ENCODE data around the gene IER5. TPM values are rescaled to one million over a fixed set of nuclear protein-coding genes. Genes with fewer than 3 reads are reported as not detected.
A peak's percentile ranks its signal among the peaks of the same experiment; 100 is the strongest.

The IER5 gene
- total and polyA plus RNA-seq, 9 of the 15 experiments (the other 6 are each of a cell fraction or from before 2014, with no cell fraction given), result 2.4 to 32.1 (median 12.0) TPM

- TF ChIP-seq ARID3B (CRISPR knock-in tag; IDR thresholded peaks at IDR 0.05; ENCODE audit: borderline replicate concordance) (no peak), RFX5 (IDR thresholded peaks at IDR 0.05; ENCODE audit: low read depth, low read length) (no peak), MYBL2 (IDR thresholded peaks at IDR 0.05; ENCODE audit: low read depth) (no peak), MYBL2 (CRISPR knock-in tag; IDR thresholded peaks at IDR 0.05; ENCODE audit: borderline replicate concordance) (no peak), SP1 (CRISPR knock-in tag; IDR thresholded peaks at IDR 0.05) (no peak), ZNF3 (CRISPR knock-in tag; IDR thresholded peaks at IDR 0.05) (no peak), ZNF561 (CRISPR knock-in tag; conservative IDR thresholded peaks at IDR 0.05) (no peak), ZNF41 (CRISPR knock-in tag; conservative IDR thresholded peaks at IDR 0.05) (no peak), ZNF124 (CRISPR knock-in tag; IDR thresholded peaks at IDR 0.05) (no peak), RCOR1 (IDR thresholded peaks at IDR 0.05; ENCODE audit: borderline replicate concordance in 1 of 2, low read depth in 2 of 2, low read length in 2 of 2) (no peak; a peak in 1 of 4 replicates)
- TF ChIP-seq, protein P1, sequence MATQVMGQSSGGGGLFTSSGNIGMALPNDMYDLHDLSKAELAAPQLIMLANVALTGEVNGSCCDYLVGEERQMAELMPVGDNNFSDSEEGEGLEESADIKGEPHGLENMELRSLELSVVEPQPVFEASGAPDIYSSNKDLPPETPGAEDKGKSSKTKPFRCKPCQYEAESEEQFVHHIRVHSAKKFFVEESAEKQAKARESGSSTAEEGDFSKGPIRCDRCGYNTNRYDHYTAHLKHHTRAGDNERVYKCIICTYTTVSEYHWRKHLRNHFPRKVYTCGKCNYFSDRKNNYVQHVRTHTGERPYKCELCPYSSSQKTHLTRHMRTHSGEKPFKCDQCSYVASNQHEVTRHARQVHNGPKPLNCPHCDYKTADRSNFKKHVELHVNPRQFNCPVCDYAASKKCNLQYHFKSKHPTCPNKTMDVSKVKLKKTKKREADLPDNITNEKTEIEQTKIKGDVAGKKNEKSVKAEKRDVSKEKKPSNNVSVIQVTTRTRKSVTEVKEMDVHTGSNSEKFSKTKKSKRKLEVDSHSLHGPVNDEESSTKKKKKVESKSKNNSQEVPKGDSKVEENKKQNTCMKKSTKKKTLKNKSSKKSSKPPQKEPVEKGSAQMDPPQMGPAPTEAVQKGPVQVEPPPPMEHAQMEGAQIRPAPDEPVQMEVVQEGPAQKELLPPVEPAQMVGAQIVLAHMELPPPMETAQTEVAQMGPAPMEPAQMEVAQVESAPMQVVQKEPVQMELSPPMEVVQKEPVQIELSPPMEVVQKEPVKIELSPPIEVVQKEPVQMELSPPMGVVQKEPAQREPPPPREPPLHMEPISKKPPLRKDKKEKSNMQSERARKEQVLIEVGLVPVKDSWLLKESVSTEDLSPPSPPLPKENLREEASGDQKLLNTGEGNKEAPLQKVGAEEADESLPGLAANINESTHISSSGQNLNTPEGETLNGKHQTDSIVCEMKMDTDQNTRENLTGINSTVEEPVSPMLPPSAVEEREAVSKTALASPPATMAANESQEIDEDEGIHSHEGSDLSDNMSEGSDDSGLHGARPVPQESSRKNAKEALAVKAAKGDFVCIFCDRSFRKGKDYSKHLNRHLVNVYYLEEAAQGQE (IDR thresholded peaks at IDR 0.05; ENCODE audit: borderline replicate concordance), result peak; percentile 24; the same call in 1 of the 2 replicates
- TF ChIP-seq, protein P1 (CRISPR knock-in tag; IDR thresholded peaks at IDR 0.05; ENCODE audit: low read depth), result no peak
- TF ChIP-seq, protein P2, sequence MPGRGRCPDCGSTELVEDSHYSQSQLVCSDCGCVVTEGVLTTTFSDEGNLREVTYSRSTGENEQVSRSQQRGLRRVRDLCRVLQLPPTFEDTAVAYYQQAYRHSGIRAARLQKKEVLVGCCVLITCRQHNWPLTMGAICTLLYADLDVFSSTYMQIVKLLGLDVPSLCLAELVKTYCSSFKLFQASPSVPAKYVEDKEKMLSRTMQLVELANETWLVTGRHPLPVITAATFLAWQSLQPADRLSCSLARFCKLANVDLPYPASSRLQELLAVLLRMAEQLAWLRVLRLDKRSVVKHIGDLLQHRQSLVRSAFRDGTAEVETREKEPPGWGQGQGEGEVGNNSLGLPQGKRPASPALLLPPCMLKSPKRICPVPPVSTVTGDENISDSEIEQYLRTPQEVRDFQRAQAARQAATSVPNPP (IDR thresholded peaks at IDR 0.05; ENCODE audit: borderline replicate concordance, insufficient read depth, insufficient read length), result no peak
- TF ChIP-seq, protein P3, sequence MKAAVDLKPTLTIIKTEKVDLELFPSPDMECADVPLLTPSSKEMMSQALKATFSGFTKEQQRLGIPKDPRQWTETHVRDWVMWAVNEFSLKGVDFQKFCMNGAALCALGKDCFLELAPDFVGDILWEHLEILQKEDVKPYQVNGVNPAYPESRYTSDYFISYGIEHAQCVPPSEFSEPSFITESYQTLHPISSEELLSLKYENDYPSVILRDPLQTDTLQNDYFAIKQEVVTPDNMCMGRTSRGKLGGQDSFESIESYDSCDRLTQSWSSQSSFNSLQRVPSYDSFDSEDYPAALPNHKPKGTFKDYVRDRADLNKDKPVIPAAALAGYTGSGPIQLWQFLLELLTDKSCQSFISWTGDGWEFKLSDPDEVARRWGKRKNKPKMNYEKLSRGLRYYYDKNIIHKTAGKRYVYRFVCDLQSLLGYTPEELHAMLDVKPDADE (conservative IDR thresholded peaks at IDR 0.05; ENCODE audit: control insufficient read depth, low read depth, low read length), result no peak
- TF ChIP-seq, protein P4, sequence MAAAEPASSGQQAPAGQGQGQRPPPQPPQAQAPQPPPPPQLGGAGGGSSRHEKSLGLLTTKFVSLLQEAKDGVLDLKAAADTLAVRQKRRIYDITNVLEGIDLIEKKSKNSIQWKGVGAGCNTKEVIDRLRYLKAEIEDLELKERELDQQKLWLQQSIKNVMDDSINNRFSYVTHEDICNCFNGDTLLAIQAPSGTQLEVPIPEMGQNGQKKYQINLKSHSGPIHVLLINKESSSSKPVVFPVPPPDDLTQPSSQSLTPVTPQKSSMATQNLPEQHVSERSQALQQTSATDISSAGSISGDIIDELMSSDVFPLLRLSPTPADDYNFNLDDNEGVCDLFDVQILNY (CRISPR knock-in tag; IDR thresholded peaks at IDR 0.05), result no peak
Observed at GRCh38 chr1:181141431-181141910, 53.0 kb downstream of the IER5 start (continued).
